NT2/D1 (cell line): ENCODE measurements around the gene RHOF.
"Not testable (repeated sequence)": the region's sequence is repeated elsewhere in the genome, so short reads cannot be mapped to it uniquely, and the experiment has no call there.

Experiments
- DNase-seq: peaks from one replicate; pipeline ENCODE4 v3.0.0-alpha.2; 2011; ENCODE audit warnings: low read depth, low spot score
- H3K27me3 ChIP-seq: 2 replicates; pipeline ENCODE4 v1.6.0; 2011; ENCODE audit warnings: mild to moderate bottlenecking; ENCODE audit not compliant: insufficient read length, insufficient read depth
- H3K36me3 ChIP-seq: 2 replicates; pipeline ENCODE4 v1.6.1; 2011; ENCODE audit warnings: mild to moderate bottlenecking, low read length, mixed read lengths; ENCODE audit not compliant: insufficient read depth, insufficient read length
- H3K4me1 ChIP-seq: 2 replicates; pipeline ENCODE4 v1.5.1; 2011; ENCODE audit not compliant: insufficient read depth, insufficient read length
- H3K4me3 ChIP-seq: 2 replicates; pipeline ENCODE4 v1.5.1; 2011; ENCODE audit warnings: low read depth; ENCODE audit not compliant: insufficient read length
- H3K9ac ChIP-seq: 2 replicates; pipeline ENCODE4 v1.6.0; 2011; ENCODE audit warnings: low read depth; ENCODE audit not compliant: insufficient read length
- H3K9me3 ChIP-seq: 2 replicates; pipeline ENCODE4 v1.5.1; 2011; ENCODE audit warnings: mild to moderate bottlenecking, low read length; ENCODE audit not compliant: insufficient read depth
- SUZ12 ChIP-seq: IDR thresholded peaks from 2 replicates; pipeline ENCODE4 v1.6.1; 2011; ENCODE audit not compliant: insufficient read length, insufficient read depth; ENCODE audit errors: extremely low read depth
- YY1 ChIP-seq: IDR thresholded peaks from 2 replicates; pipeline ENCODE4 v1.6.1; 2011; ENCODE audit not compliant: insufficient read length, insufficient read depth
- ZNF274 ChIP-seq: IDR thresholded peaks from 2 replicates; pipeline ENCODE4 v1.6.1; 2011; ENCODE audit warnings: mild to moderate bottlenecking, low read depth, low read length

The RHOF gene

DNA sequence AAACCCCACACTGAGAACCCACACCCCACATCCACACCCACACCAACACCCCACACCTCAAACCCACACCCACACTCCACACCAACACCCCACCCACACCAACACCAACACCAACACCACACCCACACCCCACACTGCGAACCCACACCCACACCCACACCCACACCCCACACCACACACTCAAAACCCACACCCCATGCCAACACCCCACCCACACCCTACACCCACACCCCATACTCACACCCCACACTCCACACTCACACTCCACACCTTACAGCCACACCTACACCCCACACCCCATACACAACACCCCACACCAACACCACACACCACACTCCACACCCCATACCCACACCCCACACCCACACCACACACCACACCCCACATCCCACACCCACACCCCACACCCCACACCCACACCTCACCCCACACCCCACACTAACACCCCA is 43.0 kb downstream of the RHOF start:
- Histone ChIP-seq H3K27me3 (no peaks in the 10 kb centered on the region), H3K4me1 (peaks cover 8% of the 10 kb centered on the region), H3K9ac (no peak overlapping the region), H3K4me3 (no peak overlapping the region), H3K36me3 (peaks cover 57% of the 10 kb centered on the region), H3K9me3 (no peaks in the 10 kb centered on the region)
- no peak for DNase-seq
- no peak for TF ChIP-seq YY1
- TF ChIP-seq SUZ12 = no peak
- TF ChIP-seq ZNF274 = no peak

DNA sequence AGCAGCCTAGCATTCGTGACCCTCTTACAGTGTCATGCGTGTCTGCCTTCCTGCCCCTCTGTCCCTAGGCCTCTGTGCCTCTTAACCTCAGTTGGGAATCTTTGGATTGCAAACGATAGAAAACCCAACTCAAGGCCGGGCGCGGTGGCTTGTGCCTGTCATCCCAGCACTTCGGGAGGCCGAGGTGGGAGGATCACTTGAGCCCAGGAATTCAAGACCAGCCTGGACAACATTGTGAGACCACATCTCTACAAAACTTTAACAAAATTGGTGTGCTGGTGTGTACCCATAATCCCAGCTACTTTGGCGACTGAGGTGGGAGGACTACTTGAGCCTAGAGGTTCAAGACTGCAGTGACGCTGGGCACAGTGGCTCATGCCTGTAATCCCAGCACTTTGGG is 44.2 kb downstream of the RHOF start:
- Histone ChIP-seq H3K9ac (no peak overlapping the region), H3K4me1 (peaks cover 8% of the 10 kb centered on the region), H3K27me3 (no peaks in the 10 kb centered on the region), H3K9me3 (no peaks in the 10 kb centered on the region), H3K36me3 (peaks cover 55% of the 10 kb centered on the region), H3K4me3 (no peak overlapping the region)
- no peak for DNase-seq
- no peak for TF ChIP-seq SUZ12
- no peak for TF ChIP-seq YY1
- TF ChIP-seq ZNF274 = no peak

DNA sequence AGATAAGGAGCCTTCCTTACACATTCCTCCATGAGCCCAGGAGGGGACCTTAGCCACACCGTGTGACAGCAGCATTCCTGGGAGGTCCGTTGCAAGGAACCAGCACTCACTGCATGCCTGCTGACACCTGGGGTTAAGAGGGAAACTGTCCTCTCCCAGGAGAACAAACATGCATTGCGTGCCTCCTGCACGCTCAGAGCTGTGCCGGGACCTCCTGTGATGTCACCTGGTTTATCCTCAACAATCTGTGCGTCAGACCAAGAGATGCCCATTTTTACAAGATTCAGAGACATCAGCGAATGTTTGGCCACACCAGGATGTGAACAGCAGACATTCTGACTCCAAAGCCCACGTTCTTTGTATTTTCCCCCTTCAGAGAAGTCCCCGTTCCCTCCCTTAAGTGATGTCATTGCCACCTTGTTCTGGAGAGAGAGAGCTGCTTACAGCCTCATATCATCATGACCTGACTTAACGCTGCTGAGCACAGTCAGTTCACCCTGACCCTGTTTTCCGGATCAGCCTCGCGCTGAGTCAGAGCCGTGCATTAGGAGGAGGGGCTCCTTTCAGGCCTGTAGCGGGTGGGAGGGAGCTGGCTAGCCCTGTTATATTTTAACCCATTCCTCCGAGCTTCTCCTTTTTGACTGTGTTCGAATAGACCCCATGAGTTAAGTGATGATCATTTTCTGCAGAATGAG is 44.8 kb downstream of the RHOF start:
- H3K27me3 ChIP-seq = no peaks in the 10 kb centered on the region
- H3K9me3 ChIP-seq = no peaks in the 10 kb centered on the region
- no peak for DNase-seq
- no peak overlapping the region for H3K4me3 ChIP-seq
- TF ChIP-seq YY1 = no peak
- no peak for TF ChIP-seq ZNF274
- TF ChIP-seq SUZ12 = no peak
- peaks cover 55% of the 10 kb centered on the region for H3K36me3 ChIP-seq
- H3K4me1 ChIP-seq = peaks cover 8% of the 10 kb centered on the region
- no peak overlapping the region for H3K9ac ChIP-seq

DNA sequence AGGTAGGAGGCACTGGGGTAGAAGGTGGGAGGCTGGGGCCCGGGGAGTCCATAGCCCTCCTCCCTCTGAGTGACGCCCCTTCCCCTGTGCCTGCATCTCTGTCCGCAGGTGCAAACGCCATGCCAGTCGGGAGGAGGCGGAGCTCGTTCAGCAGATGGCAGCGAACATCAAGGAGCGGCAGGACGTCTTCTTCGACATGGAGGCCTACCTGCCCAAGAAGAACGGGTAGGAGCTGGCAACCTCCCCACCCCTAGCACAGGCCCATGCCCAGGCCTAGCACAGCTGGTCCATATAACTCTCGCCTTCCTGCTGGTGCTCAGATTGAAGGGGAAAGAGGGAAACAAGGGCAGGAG is 45.3 kb downstream of the RHOF start:
- Histone ChIP-seq H3K9me3 (no peaks in the 10 kb centered on the region), H3K4me1 (peaks cover 8% of the 10 kb centered on the region), H3K27me3 (no peaks in the 10 kb centered on the region), H3K4me3 (no peak overlapping the region), H3K36me3 (peaks cover 55% of the 10 kb centered on the region), H3K9ac (no peak overlapping the region)
- no peak for DNase-seq
- TF ChIP-seq SUZ12 (no peak), YY1 (no peak), ZNF274 (no peak)

DNA sequence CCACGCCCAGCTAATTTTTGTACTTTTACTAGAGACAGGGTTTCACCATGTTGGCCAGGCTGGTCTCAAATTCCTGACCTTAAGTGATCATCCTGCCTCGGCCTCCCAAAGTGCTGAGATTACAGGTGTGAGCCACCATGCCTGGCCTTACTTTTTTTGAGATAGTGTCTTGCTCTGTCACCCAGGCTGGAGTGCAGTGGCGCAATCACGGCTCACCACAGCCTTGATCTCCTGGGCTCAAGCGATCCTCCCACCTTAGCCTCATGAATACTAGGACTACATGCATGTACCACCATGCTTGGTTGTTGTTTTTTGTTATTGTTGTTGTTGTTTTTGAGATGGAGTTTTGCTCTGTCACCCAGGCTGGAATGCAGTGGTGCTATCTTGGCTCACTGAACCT is 47.9 kb downstream of the RHOF start:
- not testable (repeated sequence) for DNase-seq
- H3K36me3 ChIP-seq = peaks cover 33% of the 10 kb centered on the region

GRCh38 chr12:121741743-121742142 is 51.7 kb downstream of the RHOF start:
- DNase-seq = no peak
- TF ChIP-seq YY1 (no peak), ZNF274 (no peak), SUZ12 (no peak)
- no peak overlapping the region for H3K4me3 ChIP-seq
- no peak overlapping the region for H3K9ac ChIP-seq
- peaks cover 24% of the 10 kb centered on the region for H3K36me3 ChIP-seq
- H3K4me1 ChIP-seq = peaks cover 3% of the 10 kb centered on the region
- no peaks in the 10 kb centered on the region for H3K9me3 ChIP-seq
- no peaks in the 10 kb centered on the region for H3K27me3 ChIP-seq

More for the DNA sequence above, 47.9 kb downstream of the RHOF start:
- H3K4me3 ChIP-seq, H3K4me1 ChIP-seq, H3K9me3 ChIP-seq, H3K9ac ChIP-seq, H3K27me3 ChIP-seq: not testable (repeated sequence)

- H3K27me3 ChIP-seq = no peaks in the 10 kb centered on the region
- H3K9ac ChIP-seq = no peak overlapping the region
- H3K4me3 ChIP-seq = no peak overlapping the region
- H3K4me1 ChIP-seq = peaks cover 3% of the 10 kb centered on the region
- no peaks in the 10 kb centered on the region for H3K9me3 ChIP-seq
- DNase-seq = no peak
- H3K36me3 ChIP-seq = peaks cover 24% of the 10 kb centered on the region
- no peak for TF ChIP-seq ZNF274
- no peak for TF ChIP-seq YY1
- no peak for TF ChIP-seq SUZ12
Measured at GRCh38 chr12:121740847-121741246, 52.6 kb downstream of the RHOF start.

DNA sequence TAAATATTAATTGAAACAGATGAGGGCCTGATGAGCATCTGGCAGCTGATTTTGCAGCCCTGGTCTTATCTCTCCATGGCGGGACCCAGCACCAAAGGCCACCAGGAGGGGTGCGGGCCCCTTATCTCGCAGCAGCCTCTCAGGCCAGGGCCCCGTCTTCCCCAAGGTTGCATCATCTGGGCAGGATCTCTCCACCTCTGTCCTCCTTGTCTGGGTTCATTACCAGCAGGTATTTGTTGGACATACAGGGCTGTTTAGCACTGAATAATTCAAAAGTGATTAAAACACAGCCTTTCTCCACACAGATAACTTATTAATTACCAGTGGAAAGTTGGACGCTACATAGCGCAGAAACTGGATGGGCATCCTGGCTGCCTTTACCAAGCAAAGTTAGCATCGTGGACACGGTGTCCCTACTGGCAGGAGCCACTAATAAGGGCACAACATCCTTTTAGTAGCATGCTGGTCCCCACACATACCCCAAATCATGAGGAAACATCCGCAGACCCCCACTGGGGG is 55.1 kb downstream of the RHOF start:
- Histone ChIP-seq H3K9ac (no peak overlapping the region), H3K4me3 (no peak overlapping the region), H3K4me1 (peaks cover 3% of the 10 kb centered on the region), H3K27me3 (no peaks in the 10 kb centered on the region), H3K36me3 (peaks cover 8% of the 10 kb centered on the region), H3K9me3 (no peaks in the 10 kb centered on the region)
- TF ChIP-seq ZNF274 (no peak), SUZ12 (no peak), YY1 (no peak)
- no peak for DNase-seq
